GM19468 (cell line): ENCODE data around the gene TMEM170A.
"Not testable (repeated sequence)": the region's sequence is repeated elsewhere in the genome, so short reads cannot be mapped to it uniquely, and the experiment has no call there.

ENCODE experiments used
- ATAC-seq: cut with Tn5 transposase; IDR thresholded peaks from one replicate; pipeline ENCODE4 v1.9.1; 2021; ENCODE audit warnings: mild to moderate bottlenecking, moderate library complexity, moderate number of reproducible peaks; ENCODE audit not compliant: unreplicated experiment; ENCODE audit errors: extremely low read depth

TMEM170A gene, protein sequence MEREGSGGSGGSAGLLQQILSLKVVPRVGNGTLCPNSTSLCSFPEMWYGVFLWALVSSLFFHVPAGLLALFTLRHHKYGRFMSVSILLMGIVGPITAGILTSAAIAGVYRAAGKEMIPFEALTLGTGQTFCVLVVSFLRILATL

DNA sequence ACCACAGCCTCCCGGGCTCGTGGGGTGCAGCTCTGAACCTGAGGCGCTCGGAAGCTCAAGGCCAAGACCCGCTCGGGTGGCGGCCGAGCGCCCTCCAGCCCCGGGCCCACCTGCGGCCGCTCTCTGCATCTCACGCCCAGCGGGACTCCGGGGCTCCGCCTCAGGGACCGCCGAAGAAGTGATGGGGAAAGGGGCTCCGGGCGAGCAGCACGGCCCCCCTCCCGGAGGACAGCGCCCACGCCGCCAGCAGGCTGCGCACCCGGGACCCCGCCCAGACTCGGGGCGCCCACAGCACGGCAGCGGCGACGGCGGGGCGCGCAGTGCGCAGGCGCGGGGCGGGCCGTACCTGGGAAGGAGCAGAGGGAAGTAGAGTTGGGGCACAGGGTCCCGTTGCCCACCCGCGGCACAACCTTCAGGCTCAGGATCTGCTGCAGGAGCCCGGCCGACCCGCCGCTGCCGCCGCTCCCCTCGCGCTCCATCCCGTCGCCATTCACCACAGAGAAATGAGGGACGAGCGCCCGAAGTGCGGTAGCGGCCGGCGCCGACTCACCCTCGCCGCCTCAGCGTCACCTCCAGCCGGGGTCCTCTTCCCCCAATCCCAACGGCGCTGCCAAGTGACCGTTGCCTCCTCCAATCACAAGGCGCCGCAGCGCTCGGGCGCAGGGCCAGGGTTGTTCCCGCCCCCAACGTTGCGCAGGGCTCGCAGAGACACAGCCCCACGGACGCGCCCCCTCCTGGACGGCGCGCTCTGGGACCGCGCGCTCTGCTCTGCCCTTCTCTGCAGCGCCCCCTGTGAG, at the start of gene TMEM170A:
TMEM170A (minus strand) TSS at position 568 of the 797 bp plus-strand sequence; CDS start at position 479, 89 bp downstream.
- peak; percentile 92 for ATAC-seq

- ATAC-seq = no peak
Measured at GRCh38 chr16:75506574-75506973, 42.1 kb upstream of the TMEM170A start.

DNA sequence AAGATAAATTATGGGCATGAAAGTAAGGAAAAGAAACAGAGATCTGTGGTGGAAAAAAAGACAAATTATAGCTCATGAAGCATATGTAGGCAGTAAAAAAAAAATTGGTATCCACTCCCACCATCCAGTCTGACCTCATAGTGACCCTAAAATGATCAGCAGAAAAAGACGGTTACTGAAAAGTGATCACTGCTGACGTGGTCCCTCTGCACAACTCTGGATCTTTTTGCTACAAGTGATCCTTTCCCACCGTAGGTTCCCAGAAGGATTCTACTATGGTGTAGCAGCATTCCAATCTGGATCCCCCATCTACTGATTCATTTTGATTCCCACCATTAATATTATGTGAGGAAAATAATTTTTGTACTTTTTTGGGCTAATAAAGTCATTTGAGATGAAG, 41.6 kb upstream of the TMEM170A start:
- ATAC-seq = no peak

- ATAC-seq = no peak
Measured at GRCh38 chr16:75503801-75504200, 39.3 kb upstream of the TMEM170A start.

DNA sequence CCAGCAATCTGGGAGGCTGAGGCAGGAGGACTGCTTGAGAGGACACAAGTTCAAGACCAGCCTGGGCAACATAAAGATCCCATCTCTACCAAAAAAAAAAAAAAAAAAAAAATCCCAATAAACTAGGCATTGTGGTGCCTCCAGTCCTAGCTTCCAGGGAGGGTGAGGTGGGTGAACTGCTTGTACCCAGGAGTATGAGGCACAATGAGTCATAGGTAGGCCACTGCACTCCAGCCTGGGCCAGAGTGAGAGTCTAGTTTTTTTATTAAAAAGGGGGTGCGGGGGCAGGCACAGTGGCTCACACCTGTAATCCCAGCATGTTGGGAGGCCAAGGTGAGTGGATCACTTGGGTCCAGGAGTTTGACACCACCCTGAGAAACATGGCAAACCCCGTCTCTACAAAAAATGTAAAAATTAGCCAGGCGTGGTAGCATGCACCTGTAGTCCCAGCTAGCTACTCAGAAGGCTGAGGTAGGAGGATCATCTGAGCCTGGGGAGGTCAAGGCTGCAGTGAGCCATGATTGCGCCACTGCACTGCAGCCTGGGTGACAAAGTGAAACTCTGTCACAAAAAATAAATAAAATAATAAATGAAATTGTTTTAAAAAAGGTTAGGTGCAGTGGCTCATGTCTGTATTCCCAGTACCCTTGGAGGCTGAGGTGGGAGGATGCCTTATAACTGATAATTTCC, 38.6 kb upstream of the TMEM170A start:
- ATAC-seq = no peak

GRCh38 chr16:75501820-75502219, 37.3 kb upstream of the TMEM170A start:
- ATAC-seq = not testable (repeated sequence)

- ATAC-seq = no peak
Measured at GRCh38 chr16:75501359-75501758, 36.9 kb upstream of the TMEM170A start.

DNA sequence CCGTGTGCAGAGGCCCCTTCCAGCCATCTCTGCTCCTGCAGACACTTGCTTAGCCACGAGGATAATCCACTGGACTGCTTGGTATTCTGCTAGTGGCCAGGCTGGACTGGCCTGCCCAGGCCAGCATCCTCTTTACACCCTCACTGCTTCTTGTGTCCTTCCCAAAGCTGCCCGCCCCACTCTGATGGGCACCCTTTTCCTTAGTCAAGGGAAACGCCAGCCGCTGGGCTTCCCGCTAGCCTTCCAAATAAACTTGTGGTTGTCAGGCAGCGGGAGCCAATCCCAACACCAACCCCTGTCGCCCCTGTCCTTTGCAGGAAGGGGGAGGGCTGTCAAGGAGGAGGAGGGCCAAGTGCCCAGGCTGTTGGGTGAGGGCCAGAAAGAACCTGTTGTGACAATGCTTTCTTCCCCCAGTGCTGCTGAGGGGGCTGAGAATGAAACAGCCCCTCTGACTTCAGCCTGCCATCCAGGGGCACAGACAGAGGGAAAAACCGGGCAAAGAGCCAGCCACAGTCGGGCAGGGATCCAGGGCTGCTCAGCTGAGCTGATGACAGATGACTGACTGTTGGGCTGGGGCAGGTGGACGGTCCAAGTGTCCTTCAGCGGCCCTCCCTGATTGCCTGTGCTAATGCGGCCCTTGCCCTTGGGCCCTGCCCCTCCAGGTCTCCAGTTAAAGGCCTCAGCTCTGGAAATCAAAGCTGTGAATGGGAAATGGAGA, 34.3 kb upstream of the TMEM170A start:
- not testable (repeated sequence) for ATAC-seq

GRCh38 chr16:75497558-75497957, 33.1 kb upstream of the TMEM170A start:
- ATAC-seq = no peak

DNA sequence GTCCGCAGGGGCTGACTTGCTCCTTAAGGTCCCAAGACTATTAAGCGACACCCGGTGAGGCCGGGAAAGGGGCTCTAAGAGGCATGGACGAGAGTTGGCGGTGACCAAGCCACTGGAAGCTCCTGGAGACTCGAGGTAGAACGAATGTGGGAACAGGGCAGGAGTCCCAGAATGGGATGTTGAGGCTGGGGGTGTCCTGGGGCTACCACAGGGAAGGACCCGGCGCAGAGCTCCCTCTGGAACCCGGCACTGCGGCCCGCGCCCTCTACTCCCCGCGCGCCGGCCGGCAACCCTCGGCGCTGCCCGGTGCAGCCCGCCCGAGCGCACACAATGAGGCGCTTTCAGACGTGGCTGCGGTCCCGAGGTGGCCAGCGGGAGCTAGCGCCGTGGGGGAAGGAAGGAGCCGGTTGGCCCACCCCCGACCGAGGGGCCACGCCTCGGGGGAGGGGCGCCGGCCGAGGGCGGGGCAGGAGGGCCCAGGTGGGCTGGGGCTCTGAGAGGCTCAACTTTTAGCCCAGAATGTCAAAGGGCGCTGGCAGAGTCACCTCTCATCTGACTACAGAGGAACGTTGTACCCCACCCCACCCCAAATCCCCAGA, 30.7 kb upstream of the TMEM170A start, which contains the start of gene CHST6:
CHST6 (minus strand) TSS at position 366 of the 599 bp plus-strand sequence. CDS start 15,613 bp downstream, outside the sequence.
- ATAC-seq = no peak

GRCh38 chr16:75494661-75495075, 30.2 kb upstream of the TMEM170A start:
- ATAC-seq = no peak

DNA sequence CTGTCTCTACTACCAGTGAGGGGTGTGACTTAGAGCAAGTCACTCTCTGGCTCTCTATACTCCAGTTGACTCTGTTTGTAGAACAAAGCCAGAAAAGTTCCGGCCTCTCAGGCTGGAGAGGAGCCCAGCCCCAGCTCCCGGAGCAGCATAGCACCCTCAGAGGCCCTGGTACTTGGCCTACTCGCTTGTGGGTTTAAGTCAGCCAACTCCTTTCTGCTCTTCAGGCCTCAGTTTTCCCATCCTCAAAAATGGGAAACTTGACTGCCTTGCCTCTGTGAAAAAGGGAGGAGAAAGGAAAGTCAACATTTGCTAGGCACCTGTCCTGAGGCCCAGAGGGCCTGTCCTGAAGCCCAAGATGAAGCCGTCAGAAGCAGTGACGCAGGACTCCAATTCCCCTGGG, 29.7 kb upstream of the TMEM170A start:
- no peak for ATAC-seq

DNA sequence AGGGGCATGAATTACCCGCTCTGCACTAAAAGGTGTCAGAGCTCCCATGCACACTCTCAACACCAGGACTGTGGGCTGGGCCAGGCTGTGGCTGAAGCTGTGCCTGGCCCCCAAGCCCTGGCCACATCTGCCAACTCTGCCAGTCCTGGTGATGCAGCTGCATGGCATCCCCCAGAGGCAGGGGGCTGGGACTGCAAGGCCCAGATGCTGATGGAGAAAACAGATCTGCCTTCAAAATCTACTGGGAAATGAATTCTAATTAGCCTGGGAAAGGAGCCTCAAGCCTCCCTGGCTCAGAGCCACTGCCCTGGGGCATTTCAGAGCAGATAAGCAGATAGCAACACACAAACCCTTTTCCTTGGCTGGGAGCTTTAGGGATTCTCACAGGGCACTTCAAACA, 27.4 kb upstream of the TMEM170A start:
- ATAC-seq = no peak

- no peak for ATAC-seq
Measured at GRCh38 chr16:75488322-75488721, 23.8 kb upstream of the TMEM170A start.

GRCh38 chr16:75486676-75487313, 22.3 kb upstream of the TMEM170A start:
- ATAC-seq = no peak

- ATAC-seq = no peak
Measured at GRCh38 chr16:75486014-75486675, 21.7 kb upstream of the TMEM170A start.

DNA sequence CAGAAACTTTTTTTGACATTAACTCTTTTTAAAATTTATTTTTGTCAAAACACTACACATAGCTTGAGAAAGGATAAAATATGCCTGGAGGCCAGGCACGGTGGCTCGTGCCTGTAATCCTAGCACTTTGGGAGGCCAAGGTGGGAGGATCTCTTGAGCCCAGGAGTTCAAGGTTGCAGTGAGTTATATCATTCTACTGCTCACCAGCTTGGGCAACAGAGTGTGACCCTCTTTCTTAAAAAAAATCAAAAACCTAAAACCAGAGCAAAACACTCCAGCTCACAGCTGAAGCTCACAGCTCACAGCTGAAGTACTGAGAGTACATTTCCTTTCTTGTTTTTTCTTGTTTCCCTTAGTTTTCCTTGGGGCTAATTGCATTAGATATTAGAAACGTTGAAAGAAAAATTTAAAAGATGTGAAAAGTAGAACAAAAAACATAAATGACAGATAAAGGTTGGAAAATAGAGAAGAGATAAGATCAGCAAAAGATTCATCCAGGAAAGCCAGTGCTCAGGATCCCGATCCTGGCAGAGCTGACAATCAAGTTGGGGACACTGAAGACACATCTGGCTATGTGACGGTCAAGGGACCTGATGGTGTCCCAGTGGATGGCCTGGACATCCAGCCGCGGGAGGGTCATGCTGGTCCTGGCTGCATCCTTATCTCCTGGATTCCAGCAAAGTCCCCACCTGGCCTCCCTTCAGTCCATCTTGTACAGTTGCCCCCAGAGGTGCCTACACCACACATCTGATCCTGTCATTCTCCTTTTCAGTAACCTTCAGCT, 20.9 kb upstream of the TMEM170A start:
- ATAC-seq = no peak

GRCh38 chr16:75483222-75483621, 18.7 kb upstream of the TMEM170A start:
- ATAC-seq = no peak
